NCI-H2196 treated with DMSO at 0.1 percent for 48 hours (cell line): Measurements from ENCODE around the gene ARHGAP26.

ENCODE experiments used
- DNase-seq: peaks from one replicate; lab custom pipeline; 2025; ENCODE audit not compliant: unreplicated experiment; lab: John Stamatoyannopoulos, UW

The ARHGAP26 gene

GRCh38 chr5:143173139-143173889, 403.1 kb downstream of the ARHGAP26 start:
- DNase-seq: no peak

- DNase-seq: no peak
These were observed 404.7 kb downstream of the ARHGAP26 start for GRCh38 chr5:143174714-143175398.

- no peak for DNase-seq
These were observed 405.9 kb downstream of the ARHGAP26 start for GRCh38 chr5:143176048-143176447.

GRCh38 chr5:143177263-143177983, 407.2 kb downstream of the ARHGAP26 start:
- peak; percentile 39 for DNase-seq

- no peak for DNase-seq
These were observed 409.1 kb downstream of the ARHGAP26 start for GRCh38 chr5:143179126-143179740.

GRCh38 chr5:143180751-143181150, 410.6 kb downstream of the ARHGAP26 start:
- DNase-seq: no peak

- DNase-seq: no peak
These were observed 411.0 kb downstream of the ARHGAP26 start for GRCh38 chr5:143181173-143181572.

- no peak for DNase-seq
These were observed 411.9 kb downstream of the ARHGAP26 start for GRCh38 chr5:143182106-143182505.

- no peak for DNase-seq
These were observed 413.0 kb downstream of the ARHGAP26 start for GRCh38 chr5:143182901-143183820.

GRCh38 chr5:143183989-143184388, 413.8 kb downstream of the ARHGAP26 start:
- DNase-seq: no peak

GRCh38 chr5:143186623-143187022, 416.4 kb downstream of the ARHGAP26 start:
- no peak for DNase-seq

- DNase-seq: no peak
These were observed 417.3 kb downstream of the ARHGAP26 start for GRCh38 chr5:143187495-143187894.

- DNase-seq: no peak
These were observed 417.9 kb downstream of the ARHGAP26 start for GRCh38 chr5:143188083-143188482.

- no peak for DNase-seq
These were observed 418.5 kb downstream of the ARHGAP26 start for GRCh38 chr5:143188692-143189091.

- no peak for DNase-seq
These were observed 420.2 kb downstream of the ARHGAP26 start for GRCh38 chr5:143190260-143190810.

GRCh38 chr5:143191720-143192119, 421.5 kb downstream of the ARHGAP26 start:
- DNase-seq: no peak

- no peak for DNase-seq
These were observed 422.2 kb downstream of the ARHGAP26 start for GRCh38 chr5:143192191-143192900.

GRCh38 chr5:143194206-143194605, 424.0 kb downstream of the ARHGAP26 start:
- DNase-seq: no peak

- no peak for DNase-seq
These were observed 424.5 kb downstream of the ARHGAP26 start for GRCh38 chr5:143194713-143195112.
